22Rv1 (cell line): ENCODE results near the gene PDLIM5.

ENCODE experiments used
- ZFX ChIP-seq: fragments of 450-650 bp; IDR thresholded peaks from 2 replicates; pipeline ENCODE4 v1.6.1; 2017; ENCODE audit warnings: antibody characterized with exemption, borderline replicate concordance
- TF ChIP-seq, protein P1 (sequence below): fragments of 450-650 bp; IDR thresholded peaks from 2 replicates; pipeline ENCODE4 v1.5.1; 2017; ENCODE audit warnings: mild to moderate bottlenecking

DNA sequence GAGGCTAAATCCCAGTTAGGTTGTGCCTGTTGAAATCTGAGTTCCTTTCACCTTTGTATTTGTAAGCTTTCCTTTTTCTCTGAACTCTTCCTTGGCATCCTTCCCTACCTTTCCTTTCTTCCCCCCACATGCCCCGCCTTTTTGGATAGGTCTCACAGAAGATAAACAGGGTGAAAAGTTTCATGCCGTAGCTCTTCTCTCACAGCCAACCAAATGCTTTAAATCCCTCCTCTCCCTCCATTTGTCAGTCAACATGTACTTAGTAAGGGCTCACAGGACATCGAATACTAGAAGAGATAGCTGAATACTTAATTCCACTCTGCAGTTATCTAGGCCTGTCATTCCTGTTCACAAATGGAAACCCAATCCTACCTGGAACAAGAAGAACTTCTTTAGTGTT, 198.9 kb downstream of the PDLIM5 start:
- TF ChIP-seq, protein P1, sequence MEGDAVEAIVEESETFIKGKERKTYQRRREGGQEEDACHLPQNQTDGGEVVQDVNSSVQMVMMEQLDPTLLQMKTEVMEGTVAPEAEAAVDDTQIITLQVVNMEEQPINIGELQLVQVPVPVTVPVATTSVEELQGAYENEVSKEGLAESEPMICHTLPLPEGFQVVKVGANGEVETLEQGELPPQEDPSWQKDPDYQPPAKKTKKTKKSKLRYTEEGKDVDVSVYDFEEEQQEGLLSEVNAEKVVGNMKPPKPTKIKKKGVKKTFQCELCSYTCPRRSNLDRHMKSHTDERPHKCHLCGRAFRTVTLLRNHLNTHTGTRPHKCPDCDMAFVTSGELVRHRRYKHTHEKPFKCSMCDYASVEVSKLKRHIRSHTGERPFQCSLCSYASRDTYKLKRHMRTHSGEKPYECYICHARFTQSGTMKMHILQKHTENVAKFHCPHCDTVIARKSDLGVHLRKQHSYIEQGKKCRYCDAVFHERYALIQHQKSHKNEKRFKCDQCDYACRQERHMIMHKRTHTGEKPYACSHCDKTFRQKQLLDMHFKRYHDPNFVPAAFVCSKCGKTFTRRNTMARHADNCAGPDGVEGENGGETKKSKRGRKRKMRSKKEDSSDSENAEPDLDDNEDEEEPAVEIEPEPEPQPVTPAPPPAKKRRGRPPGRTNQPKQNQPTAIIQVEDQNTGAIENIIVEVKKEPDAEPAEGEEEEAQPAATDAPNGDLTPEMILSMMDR, result no peak
- TF ChIP-seq ZFX, result no peak
